Neural crest cell (in vitro differentiated cells): Measurements from ENCODE around the gene MRRF. TPM values are rescaled to one million over a fixed set of nuclear protein-coding genes. Genes with fewer than 3 reads are reported as not detected.

Experiments used
- DNase-seq: peaks from one replicate; pipeline ENCODE4 v3.0.0; 2021; ENCODE audit warnings: low read depth, mixed read lengths, low spot score
- H3K27ac Mint-ChIP-seq: one replicate; pipeline ENCODE4 v1.8.0; 2021; ENCODE audit warnings: mild to moderate bottlenecking, mixed read lengths; ENCODE audit not compliant: unreplicated experiment
- H3K27me3 Mint-ChIP-seq: 2 replicates; pipeline ENCODE4 v1.8.0; 2021; ENCODE audit warnings: low read depth, mild to moderate bottlenecking, mixed read lengths
- H3K36me3 Mint-ChIP-seq: 2 replicates; pipeline ENCODE4 v1.8.0; 2021; ENCODE audit warnings: low read depth, mild to moderate bottlenecking, mixed read lengths
- H3K4me1 Mint-ChIP-seq: 2 replicates; pipeline ENCODE4 v1.8.0; 2021; ENCODE audit warnings: mixed read lengths
- H3K4me3 Mint-ChIP-seq: one replicate; pipeline ENCODE4 v1.8.0; 2021; ENCODE audit warnings: mild to moderate bottlenecking, mixed read lengths
- H3K9me3 Mint-ChIP-seq: 2 replicates; pipeline ENCODE4 v1.8.0; 2021; ENCODE audit warnings: mixed read lengths
- CTCF ChIP-seq: fragments of 200-600 bp; sonication (generic); conservative IDR thresholded peaks from 2 replicates; pipeline ENCODE4 v1.5.0; 2021; ENCODE audit warnings: antibody characterized with exemption, mild to moderate bottlenecking
- long read RNA-seq: library from polyadenylated mRNA; unstranded; transcript quantifications from one replicate; pipeline ENCODE4 v2.0.0, GENCODE V29; 2020
- total RNA-seq: library from RNA; stranded (reverse); gene quantifications from 2 replicates; pipeline ENCODE4 v1.2.1, GENCODE V29; 2021

Gene MRRF, protein sequence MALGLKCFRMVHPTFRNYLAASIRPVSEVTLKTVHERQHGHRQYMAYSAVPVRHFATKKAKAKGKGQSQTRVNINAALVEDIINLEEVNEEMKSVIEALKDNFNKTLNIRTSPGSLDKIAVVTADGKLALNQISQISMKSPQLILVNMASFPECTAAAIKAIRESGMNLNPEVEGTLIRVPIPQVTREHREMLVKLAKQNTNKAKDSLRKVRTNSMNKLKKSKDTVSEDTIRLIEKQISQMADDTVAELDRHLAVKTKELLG
- total RNA-seq, result 40.1 and 42.4 TPM in 2 replicates
- long read RNA-seq, full-length matches to known transcripts, result 42 of 66 reads
- long read RNA-seq, partial matches to known transcripts, result 9 of 66 reads
- long read RNA-seq, other reads (novel, unspliced or antisense), result 15 of 66 reads

DNA sequence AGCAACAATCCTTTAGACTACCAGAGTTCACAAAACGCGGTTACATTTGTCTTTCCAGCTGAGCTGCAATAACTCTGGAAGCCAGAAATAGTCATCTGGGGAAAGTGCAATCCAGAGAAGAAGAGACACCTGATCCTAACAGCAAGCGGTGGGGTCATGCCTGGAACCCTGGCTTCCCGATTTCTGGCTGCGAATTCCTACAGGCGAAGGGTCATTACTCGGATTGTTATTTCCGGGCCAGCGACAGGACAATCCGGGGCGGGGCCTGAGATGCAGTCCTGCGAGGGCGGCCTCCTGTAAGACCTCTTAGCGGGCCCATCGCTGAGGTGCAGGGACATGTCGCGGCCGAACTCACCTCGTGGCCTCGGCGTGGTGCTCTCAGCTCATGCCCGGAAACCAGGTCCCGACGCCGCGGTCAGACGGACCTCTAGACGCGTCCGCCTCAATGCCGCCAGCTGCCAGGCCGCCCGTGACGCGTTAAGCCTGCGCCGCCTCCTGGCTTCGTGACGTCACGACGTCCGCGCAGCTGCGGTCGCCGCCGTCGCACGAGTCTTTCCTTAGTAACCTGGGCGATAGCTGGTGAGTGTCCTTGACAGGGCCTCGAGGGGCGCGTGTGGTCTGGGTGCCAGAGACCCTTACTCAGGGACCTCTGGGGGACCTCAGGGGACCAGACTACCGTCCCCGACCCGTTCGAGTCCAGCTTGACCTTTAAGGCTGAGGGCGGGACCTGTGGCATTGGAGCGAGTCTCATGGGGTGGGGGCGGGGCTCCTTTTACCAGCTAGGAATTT is at the start of gene MRRF, which contains the start of gene RBM18:
MRRF (plus strand) TSS at position 523 of the 789 bp plus-strand sequence. CDS start 6,010 bp downstream, outside the sequence.
RBM18 (minus strand) TSS at position 481 of the 789 bp plus-strand sequence. CDS start 3,348 bp downstream, outside the sequence.
- no peaks in the 10 kb centered on the region for H3K27me3 Mint-ChIP-seq
- H3K4me1 Mint-ChIP-seq, result peaks cover 50% of the 10 kb centered on the region
- DNase-seq, result peak; percentile 82
- H3K36me3 Mint-ChIP-seq, result no peaks in the 10 kb centered on the region
- no peaks in the 10 kb centered on the region for H3K9me3 Mint-ChIP-seq
- H3K4me3 Mint-ChIP-seq, result peak within 1 kb of the TSS; percentile 97
- peak within 1 kb of the TSS; percentile 99 for H3K27ac Mint-ChIP-seq
- TF ChIP-seq CTCF, result no peak

DNA sequence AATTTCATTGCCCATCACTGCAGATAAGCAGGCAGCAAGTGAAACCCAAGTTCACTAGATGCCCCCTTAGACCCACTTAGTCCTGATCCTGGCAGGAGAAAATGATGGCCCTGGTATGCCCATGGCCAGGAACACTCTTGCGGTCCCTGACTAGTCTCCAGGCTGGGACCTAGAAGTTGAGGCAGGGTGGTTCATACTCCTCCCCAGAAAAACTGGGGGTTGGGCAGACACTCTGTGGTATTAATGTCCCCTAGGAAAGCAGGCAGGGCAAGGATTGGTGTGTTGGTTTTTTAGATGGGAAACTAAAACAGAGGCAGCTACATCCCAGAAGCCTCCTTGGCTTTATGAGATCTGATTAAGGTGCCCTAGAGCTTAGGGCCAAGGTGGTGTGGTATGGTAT is 49.0 kb upstream of the MRRF start:
- no peak for DNase-seq
- Mint-ChIP-seq H3K4me3 (no peak overlapping the region), H3K4me1 (peaks cover 14% of the 10 kb centered on the region), H3K9me3 (no peaks in the 10 kb centered on the region), H3K27ac (no peak overlapping the region), H3K27me3 (peaks cover 99% of the 10 kb centered on the region), H3K36me3 (peaks cover 6% of the 10 kb centered on the region)
- no peak for TF ChIP-seq CTCF

DNA sequence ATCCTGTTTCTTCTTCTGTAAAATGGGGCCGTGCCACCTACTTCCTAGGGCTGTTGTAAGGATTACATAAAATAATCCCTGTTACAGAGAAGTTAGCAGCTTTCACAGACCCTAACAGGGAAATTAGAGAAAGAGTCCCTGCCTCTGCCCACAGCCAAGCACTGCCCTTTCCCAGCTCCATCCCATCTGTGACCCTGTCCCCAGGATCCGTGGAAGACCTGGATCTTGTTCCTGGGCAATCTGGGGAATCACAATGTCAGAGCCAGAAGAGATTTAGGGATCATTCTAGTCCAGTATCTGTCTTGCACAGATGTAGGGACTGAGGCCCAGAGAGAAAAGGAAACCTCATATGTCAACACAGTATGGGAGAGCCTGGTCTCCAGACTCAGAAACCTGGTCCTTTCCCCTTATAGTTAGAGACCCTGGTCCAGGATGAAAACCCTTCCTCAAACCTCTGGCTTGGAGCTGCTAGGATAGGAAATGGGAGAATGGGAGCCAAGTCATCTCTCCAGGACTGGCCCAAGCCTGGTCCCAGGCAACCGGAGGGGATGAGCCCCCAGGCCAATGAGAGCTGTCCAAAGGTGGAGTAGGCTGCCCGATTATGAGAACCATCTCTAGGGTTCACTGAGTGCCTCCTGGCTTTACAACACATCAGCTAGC is 48.4 kb upstream of the MRRF start:
- TF ChIP-seq CTCF, result no peak
- Mint-ChIP-seq H3K4me1 (peaks cover 14% of the 10 kb centered on the region), H3K27me3 (peaks cover 99% of the 10 kb centered on the region), H3K27ac (no peak overlapping the region), H3K9me3 (no peaks in the 10 kb centered on the region), H3K36me3 (peaks cover 6% of the 10 kb centered on the region), H3K4me3 (peak overlapping the region; percentile 17)
- no peak for DNase-seq

GRCh38 chr9:122216798-122217418 is 47.8 kb upstream of the MRRF start:
- peaks cover 6% of the 10 kb centered on the region for H3K36me3 Mint-ChIP-seq
- peaks cover 14% of the 10 kb centered on the region for H3K4me1 Mint-ChIP-seq
- H3K4me3 Mint-ChIP-seq, result peak overlapping the region; percentile 17
- TF ChIP-seq CTCF, result no peak
- no peaks in the 10 kb centered on the region for H3K9me3 Mint-ChIP-seq
- H3K27ac Mint-ChIP-seq, result no peak overlapping the region
- H3K27me3 Mint-ChIP-seq, result peaks cover 99% of the 10 kb centered on the region
- no peak for DNase-seq

DNA sequence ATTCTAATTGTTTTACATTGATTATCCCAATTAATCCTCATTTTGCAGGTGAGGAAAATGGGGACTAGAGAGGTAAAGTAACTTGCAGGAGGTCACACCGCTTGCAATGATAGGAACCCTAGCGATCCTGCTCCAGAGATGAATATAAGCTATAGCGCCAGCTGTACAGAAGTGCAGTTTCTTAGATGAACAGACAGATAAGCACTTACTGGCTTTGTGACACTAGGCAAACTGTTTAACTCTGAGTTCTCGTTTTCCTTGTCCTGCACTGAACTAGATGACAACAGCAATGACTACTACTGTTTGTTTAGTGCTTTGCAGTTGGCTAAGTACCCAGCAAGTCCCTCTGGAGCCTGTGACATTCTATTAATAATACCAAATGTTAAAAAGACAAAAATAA is 47.0 kb upstream of the MRRF start:
- TF ChIP-seq CTCF, result no peak
- H3K4me3 Mint-ChIP-seq, result no peak overlapping the region
- no peaks in the 10 kb centered on the region for H3K9me3 Mint-ChIP-seq
- H3K4me1 Mint-ChIP-seq, result peaks cover 14% of the 10 kb centered on the region
- no peak overlapping the region for H3K27ac Mint-ChIP-seq
- no peak for DNase-seq
- peaks cover 99% of the 10 kb centered on the region for H3K27me3 Mint-ChIP-seq
- peaks cover 6% of the 10 kb centered on the region for H3K36me3 Mint-ChIP-seq
